Measurements from ENCODE around the gene ERMP1. TPM values are rescaled to one million over a fixed set of nuclear protein-coding genes. Genes with fewer than 3 reads are reported as not detected.

Gene ERMP1
- polyA plus RNA-seq, 1 donor from 2014 or later, result 7.8 TPM

- no peaks in the 10 kb centered on the region for H3K27me3 ChIP-seq (ENCODE audit: insufficient read depth, low read depth, low read length)
- no peaks in the 10 kb centered on the region for H3K9me2 ChIP-seq (ENCODE audit: insufficient read depth, low read length)
- H3K79me2 ChIP-seq (replicated peaks; ENCODE audit: insufficient read depth, low read length), result no peaks in the 10 kb centered on the region
- no peaks in the 10 kb centered on the region for H3K9me3 ChIP-seq (ENCODE audit: low read length)
- no peak overlapping the region for H3K27ac ChIP-seq (ENCODE audit: low read length)
- no peaks in the 10 kb centered on the region for H4K20me1 ChIP-seq (ENCODE audit: insufficient read depth)
- no peak for TF ChIP-seq POLR2AphosphoS5 (IDR thresholded peaks at IDR 0.05)
- TF ChIP-seq RAD21 (conservative IDR thresholded peaks at IDR 0.05), result no peak
- TF ChIP-seq CTCF (IDR thresholded peaks at IDR 0.05; ENCODE audit: poor library complexity, severe bottlenecking), result no peak
- TF ChIP-seq, protein P1, sequence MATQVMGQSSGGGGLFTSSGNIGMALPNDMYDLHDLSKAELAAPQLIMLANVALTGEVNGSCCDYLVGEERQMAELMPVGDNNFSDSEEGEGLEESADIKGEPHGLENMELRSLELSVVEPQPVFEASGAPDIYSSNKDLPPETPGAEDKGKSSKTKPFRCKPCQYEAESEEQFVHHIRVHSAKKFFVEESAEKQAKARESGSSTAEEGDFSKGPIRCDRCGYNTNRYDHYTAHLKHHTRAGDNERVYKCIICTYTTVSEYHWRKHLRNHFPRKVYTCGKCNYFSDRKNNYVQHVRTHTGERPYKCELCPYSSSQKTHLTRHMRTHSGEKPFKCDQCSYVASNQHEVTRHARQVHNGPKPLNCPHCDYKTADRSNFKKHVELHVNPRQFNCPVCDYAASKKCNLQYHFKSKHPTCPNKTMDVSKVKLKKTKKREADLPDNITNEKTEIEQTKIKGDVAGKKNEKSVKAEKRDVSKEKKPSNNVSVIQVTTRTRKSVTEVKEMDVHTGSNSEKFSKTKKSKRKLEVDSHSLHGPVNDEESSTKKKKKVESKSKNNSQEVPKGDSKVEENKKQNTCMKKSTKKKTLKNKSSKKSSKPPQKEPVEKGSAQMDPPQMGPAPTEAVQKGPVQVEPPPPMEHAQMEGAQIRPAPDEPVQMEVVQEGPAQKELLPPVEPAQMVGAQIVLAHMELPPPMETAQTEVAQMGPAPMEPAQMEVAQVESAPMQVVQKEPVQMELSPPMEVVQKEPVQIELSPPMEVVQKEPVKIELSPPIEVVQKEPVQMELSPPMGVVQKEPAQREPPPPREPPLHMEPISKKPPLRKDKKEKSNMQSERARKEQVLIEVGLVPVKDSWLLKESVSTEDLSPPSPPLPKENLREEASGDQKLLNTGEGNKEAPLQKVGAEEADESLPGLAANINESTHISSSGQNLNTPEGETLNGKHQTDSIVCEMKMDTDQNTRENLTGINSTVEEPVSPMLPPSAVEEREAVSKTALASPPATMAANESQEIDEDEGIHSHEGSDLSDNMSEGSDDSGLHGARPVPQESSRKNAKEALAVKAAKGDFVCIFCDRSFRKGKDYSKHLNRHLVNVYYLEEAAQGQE (IDR thresholded peaks at IDR 0.05; ENCODE audit: borderline replicate concordance), result no peak
- TF ChIP-seq SMC3 (conservative IDR thresholded peaks at IDR 0.05; ENCODE audit: poor library complexity), result no peak
- no peak for TF ChIP-seq EP300 (conservative IDR thresholded peaks at IDR 0.05; ENCODE audit: poor library complexity, severe bottlenecking)
- no peak for TF ChIP-seq MXI1 (conservative IDR thresholded peaks at IDR 0.05; ENCODE audit: poor library complexity, severe bottlenecking)
- no peak for TF ChIP-seq EZH2 (IDR thresholded peaks at IDR 0.05; ENCODE audit: borderline replicate concordance, insufficient read depth, low read length, poor library complexity, severe bottlenecking)
- no peak for TF ChIP-seq TAF1 (IDR thresholded peaks at IDR 0.05; ENCODE audit: low read depth)
- H3K4me3 ChIP-seq (ENCODE audit: low read length), result no peak overlapping the region
- no peaks in the 10 kb centered on the region for H3K36me3 ChIP-seq (ENCODE audit: insufficient read depth, low read length)
- no peak overlapping the region for H3K9ac ChIP-seq (ENCODE audit: low read length)
- no peaks in the 10 kb centered on the region for H3F3A ChIP-seq (ENCODE audit: insufficient read depth, low read length, poor library complexity, severe bottlenecking)
- H3K4me2 ChIP-seq (ENCODE audit: low read length), result no peak overlapping the region
- H2AFZ ChIP-seq (ENCODE audit: low read depth, low read length), result no peak overlapping the region
Measured at GRCh38 chr9:5840788-5841187, 7.9 kb upstream of the ERMP1 start.

- H3K9me3 ChIP-seq (ENCODE audit: low read length), result no peaks in the 10 kb centered on the region
- no peak overlapping the region for H3K4me3 ChIP-seq (ENCODE audit: low read length)
- no peaks in the 10 kb centered on the region for H3K9me2 ChIP-seq (ENCODE audit: insufficient read depth, low read length)
- H3F3A ChIP-seq (ENCODE audit: insufficient read depth, low read length, poor library complexity, severe bottlenecking), result no peaks in the 10 kb centered on the region
- no peaks in the 10 kb centered on the region for H3K79me2 ChIP-seq (replicated peaks; ENCODE audit: insufficient read depth, low read length)
- H2AFZ ChIP-seq (ENCODE audit: low read depth, low read length), result no peak overlapping the region
- no peaks in the 10 kb centered on the region for H4K20me1 ChIP-seq (ENCODE audit: insufficient read depth)
- H3K36me3 ChIP-seq (ENCODE audit: insufficient read depth, low read length), result no peaks in the 10 kb centered on the region
- no peak overlapping the region for H3K4me2 ChIP-seq (ENCODE audit: low read length)
- H3K9ac ChIP-seq (ENCODE audit: low read length), result no peak overlapping the region
- no peaks in the 10 kb centered on the region for H3K27me3 ChIP-seq (ENCODE audit: insufficient read depth, low read depth, low read length)
- H3K27ac ChIP-seq (ENCODE audit: low read length), result no peak overlapping the region
- TF ChIP-seq SMC3 (conservative IDR thresholded peaks at IDR 0.05; ENCODE audit: poor library complexity) (no peak), TAF1 (IDR thresholded peaks at IDR 0.05; ENCODE audit: low read depth) (no peak)
Measured at GRCh38 chr9:5839572-5839902, 6.6 kb upstream of the ERMP1 start.
